GM13976 (cell line): ENCODE results near the gene SMAD5.

Experiments used
- DNase-seq: peaks from one replicate; pipeline ENCODE4 v3.0.0; 2012; ENCODE audit warnings: low spot score
- in situ Hi-C: fragments of 300-500 bp; cut with MboI; formaldehyde crosslinking; loops from one replicate; pipeline ENCODE4 v1.12.0; 2022; ENCODE audit warnings: low sequenced_read_pairs, mixed read lengths, inconsistent platforms; ENCODE audit not compliant: unreplicated experiment
- TF ChIP-seq, protein P1 (sequence below): IDR thresholded peaks from 2 replicates; pipeline ENCODE4 v1.5.1; 2012; ENCODE audit warnings: borderline replicate concordance, mild to moderate bottlenecking; ENCODE audit not compliant: insufficient read depth; ENCODE audit errors: extremely low read depth, missing control alignments, control extremely low read depth

The SMAD5 gene

DNA sequence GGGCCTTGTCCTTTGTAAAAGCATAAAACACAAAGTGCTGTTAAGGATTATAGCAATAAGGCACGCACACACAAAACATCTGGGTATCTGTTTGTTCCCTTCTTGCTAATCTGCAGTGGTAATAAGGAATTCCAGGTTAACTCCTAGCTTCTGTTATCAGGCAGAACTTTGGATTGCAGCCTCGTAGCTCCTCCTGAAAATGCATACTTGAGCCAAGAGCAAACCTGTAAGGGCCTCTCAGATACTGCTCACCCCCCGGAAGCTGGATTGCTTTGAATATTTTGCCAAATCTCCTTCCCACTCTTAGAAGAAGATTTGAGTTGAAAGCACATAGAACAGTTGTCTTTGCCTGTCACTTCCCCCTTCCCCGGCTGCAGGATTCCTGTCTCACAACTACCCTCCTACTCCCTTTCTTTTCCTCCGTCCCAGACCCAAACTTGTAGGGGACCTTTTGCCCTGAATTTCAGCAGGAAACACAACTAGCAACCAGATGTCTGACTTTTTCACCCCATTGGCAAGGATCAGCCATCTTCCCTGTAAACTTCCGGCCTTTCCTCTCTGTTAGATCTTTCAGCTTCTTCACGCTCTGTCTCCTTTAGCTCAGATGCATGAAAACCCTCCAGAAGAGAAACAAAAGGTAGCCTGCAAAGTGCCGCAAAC, 28.2 kb upstream of the SMAD5 start:
- no peak for DNase-seq
- in situ Hi-C loops, result no loop called here
- TF ChIP-seq, protein P1, sequence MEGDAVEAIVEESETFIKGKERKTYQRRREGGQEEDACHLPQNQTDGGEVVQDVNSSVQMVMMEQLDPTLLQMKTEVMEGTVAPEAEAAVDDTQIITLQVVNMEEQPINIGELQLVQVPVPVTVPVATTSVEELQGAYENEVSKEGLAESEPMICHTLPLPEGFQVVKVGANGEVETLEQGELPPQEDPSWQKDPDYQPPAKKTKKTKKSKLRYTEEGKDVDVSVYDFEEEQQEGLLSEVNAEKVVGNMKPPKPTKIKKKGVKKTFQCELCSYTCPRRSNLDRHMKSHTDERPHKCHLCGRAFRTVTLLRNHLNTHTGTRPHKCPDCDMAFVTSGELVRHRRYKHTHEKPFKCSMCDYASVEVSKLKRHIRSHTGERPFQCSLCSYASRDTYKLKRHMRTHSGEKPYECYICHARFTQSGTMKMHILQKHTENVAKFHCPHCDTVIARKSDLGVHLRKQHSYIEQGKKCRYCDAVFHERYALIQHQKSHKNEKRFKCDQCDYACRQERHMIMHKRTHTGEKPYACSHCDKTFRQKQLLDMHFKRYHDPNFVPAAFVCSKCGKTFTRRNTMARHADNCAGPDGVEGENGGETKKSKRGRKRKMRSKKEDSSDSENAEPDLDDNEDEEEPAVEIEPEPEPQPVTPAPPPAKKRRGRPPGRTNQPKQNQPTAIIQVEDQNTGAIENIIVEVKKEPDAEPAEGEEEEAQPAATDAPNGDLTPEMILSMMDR, result no peak

DNA sequence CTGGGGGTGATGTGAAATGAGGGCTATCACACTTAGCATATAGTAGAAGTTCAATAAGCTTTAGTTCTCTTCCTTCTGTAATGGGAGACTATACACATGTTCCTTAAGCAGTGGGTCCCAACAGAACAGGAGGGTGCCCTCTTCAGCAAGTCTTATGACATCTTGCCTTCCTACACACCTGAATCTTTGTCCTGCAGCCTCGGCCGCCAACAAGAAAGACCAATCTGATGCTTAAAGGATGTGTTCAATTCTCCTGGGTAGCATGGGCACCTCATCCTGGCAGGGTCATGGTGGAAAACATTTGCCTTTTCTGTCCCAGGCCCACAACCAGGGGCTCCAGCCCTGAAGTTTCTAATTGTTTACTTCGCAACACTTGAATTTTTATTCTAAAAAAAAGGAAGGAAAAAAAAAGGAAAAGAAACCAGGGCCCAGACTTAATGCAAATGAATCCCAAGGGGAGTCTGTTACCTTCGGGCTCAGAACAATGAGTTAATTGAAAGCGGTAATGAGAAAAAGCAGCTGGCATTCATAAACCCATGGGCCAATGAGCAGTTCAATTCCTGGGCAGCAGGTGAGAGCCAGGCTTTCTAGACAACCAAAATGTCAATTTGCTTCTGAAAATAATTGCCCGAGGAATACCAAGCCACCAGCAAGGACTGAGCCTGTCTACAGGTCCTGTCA, 26.2 kb upstream of the SMAD5 start:
- no peak for DNase-seq
- TF ChIP-seq, protein P1, result no peak
- in situ Hi-C loops, result no loop called here

DNA sequence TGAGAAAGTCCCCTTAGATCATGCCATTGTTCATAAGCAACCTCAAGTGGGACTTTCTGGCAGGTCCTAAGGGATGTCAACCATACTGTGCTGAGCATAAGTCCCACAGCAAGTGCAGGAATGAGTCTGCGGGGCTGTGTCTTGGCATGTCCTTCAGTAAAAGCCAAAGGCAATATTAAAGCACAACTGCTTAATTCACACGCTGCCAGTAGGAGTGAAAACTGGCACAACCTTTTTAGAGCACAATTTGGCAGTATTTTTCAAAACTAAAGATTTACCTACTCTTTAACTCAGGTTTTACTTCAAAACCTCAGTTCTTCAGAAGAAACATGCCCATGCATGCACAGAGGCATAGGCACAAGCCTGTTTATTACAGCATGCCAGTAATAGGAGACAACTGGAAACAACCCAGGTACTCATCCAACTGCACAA, 24.4 kb upstream of the SMAD5 start:
- DNase-seq, result no peak
- in situ Hi-C loops, result no loop called here
- TF ChIP-seq, protein P1, result no peak

DNA sequence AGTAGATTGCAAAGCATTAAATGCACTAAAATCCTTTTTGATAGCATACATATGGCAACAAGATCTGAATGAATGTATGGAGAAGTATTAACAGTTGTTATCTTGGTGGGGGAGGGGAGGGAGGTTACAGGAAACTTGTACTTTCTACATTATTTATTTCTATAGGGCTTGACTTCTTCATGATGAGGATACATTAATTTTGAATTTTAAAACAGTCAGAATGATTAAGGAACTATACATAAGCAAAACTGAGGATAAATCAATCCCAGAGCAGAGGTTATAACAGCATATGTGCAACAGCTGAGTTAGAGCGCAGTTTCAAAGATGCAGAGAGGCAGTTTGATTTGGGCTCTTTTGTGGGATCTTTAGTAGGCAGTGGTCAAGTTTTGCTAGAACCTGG, 23.9 kb upstream of the SMAD5 start:
- no peak for DNase-seq
- in situ Hi-C loops, result no loop called here
- TF ChIP-seq, protein P1, result no peak

DNA sequence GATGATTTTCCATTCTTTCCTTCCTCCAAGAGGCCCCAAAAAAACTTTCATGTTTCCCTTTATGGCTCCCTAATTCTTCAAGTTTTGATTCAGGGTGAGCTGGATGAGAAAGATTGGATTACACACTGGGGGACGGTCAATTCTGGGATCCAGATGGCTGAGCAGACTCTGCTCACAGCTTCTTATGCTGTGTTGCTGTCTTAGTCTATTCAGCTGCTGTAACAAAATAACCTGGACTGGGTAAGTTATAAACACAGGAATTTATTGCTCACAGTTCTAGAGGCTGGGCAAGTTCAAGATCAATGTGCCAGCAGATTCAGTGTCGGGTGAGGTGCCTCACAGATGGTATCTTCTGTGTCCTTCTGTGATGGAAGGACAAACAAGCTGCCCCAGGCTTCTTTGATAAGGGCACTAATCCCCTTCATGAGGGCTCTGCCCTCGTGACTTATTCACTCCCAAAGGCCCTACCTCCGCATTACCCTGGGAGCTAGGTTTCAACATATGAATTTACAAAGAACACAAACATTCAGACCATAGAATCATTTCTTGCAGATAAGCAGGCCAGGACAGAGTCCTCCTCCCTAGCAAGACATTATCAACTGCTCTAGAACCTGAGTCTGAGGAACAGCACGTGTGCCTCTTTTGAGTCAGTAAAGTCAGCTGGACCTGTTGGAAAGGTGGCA, 23.1 kb upstream of the SMAD5 start:
- TF ChIP-seq, protein P1, result no peak
- DNase-seq, result no peak
- in situ Hi-C loops, result no loop called here

DNA sequence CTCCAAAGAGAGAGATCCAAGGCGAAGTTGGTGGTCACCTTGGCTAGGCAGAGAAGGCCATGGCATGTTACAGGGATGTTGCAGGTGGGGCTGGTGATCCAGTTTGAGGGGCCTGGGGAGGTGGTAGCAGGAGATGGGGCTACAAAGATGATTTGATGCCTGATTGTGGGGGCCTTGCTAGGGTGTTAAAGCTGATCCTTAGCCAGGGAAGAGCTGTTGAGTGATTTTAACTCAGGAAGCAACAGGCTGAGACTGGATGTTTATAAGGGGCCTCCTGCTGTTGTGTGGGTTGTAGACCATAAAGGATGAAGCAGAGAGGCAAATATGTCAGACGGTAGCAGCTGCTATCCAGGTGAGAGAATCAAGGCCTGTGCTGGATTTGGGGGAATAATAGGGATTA, 19.0 kb upstream of the SMAD5 start:
- in situ Hi-C loops, result no loop called here
- TF ChIP-seq, protein P1, result no peak
- no peak for DNase-seq
